A549 (cell line): ENCODE results near the gene DHRS4.

Experiments
- BHLHE40 ChIP-seq: IDR thresholded peaks from 2 replicates; pipeline ENCODE4 v1.6.1; 2012; ENCODE audit warnings: low read depth, low read length, inconsistent platforms
- CTCF ChIP-seq: fragments of >200 bp; sonication (Bioruptor Twin); formaldehyde crosslinking; IDR thresholded peaks from 3 replicates; pipeline ENCODE4 v1.5.1; 2016
- JUN ChIP-seq, 2 experiments: fragments of >200 bp; sonication (Bioruptor Twin); formaldehyde crosslinking; IDR thresholded peaks; 2 replicates in 1 of 2; 3 replicates in 1 of 2; pipeline ENCODE4 v1.6.1; 2016 to 2017
- JUNB ChIP-seq: fragments of >200 bp; sonication (Bioruptor Twin); formaldehyde crosslinking; IDR thresholded peaks from 2 replicates; pipeline ENCODE4 v1.6.1; 2016
- MAX ChIP-seq: IDR thresholded peaks from 2 replicates; pipeline ENCODE4 v1.6.1; 2012
- NPAS2 ChIP-seq: fragments of 250-450 bp; sonication (Bioruptor Pico); IDR thresholded peaks from 2 replicates; pipeline ENCODE4 v1.8.0; 2022; ENCODE audit warnings: mild to moderate bottlenecking, moderate library complexity, borderline replicate concordance
- PBX3 ChIP-seq: IDR thresholded peaks from 2 replicates; pipeline ENCODE4 v1.6.1; 2012
- POLR2A ChIP-seq: IDR thresholded peaks from 2 replicates; pipeline ENCODE4 v1.6.1; 2012; ENCODE audit warnings: mild to moderate bottlenecking, low read length
- RAD21 ChIP-seq, 2 experiments: fragments of >200 bp in 1 of 2; sonication (Bioruptor Twin) in 1 of 2; formaldehyde crosslinking in 1 of 2; IDR thresholded peaks in 1 of 2; conservative IDR thresholded peaks in 1 of 2; 2 replicates in 1 of 2; 3 replicates in 1 of 2; pipeline ENCODE4 v1.6.1; 2012 to 2018; ENCODE audit warnings: inconsistent platforms in 1 of 2
- RARB ChIP-seq: fragments of 250-450 bp; sonication (Bioruptor Pico); IDR thresholded peaks from 2 replicates; pipeline ENCODE4 v1.8.0; 2021; ENCODE audit warnings: mild to moderate bottlenecking, moderate library complexity
- RFX5 ChIP-seq: fragments of 450-650 bp; IDR thresholded peaks from 2 replicates; pipeline ENCODE4 v1.7.1; 2014; ENCODE audit warnings: antibody characterized with exemption, mild to moderate bottlenecking, moderate library complexity

GRCh38 chr14:23910876-23911210, 42.7 kb upstream of the DHRS4 start:
- no peak for TF ChIP-seq JUN (IDR thresholded peaks at IDR 0.05)
- TF ChIP-seq MAX = no peak
- no peak for TF ChIP-seq CTCF
- no peak for TF ChIP-seq BHLHE40
- no peak for TF ChIP-seq RAD21 (conservative IDR thresholded peaks at IDR 0.05 in 1 of 2, IDR thresholded peaks at IDR 0.05 in 1 of 2)
- TF ChIP-seq RFX5 = no peak
- TF ChIP-seq JUNB = no peak
- no peak for TF ChIP-seq PBX3
- no peak for TF ChIP-seq POLR2A
- no peak for TF ChIP-seq RARB (CRISPR knock-in tag)
- no peak for TF ChIP-seq NPAS2 (CRISPR knock-in tag)
